ENCODE data around the gene LTA4H. TPM values are rescaled to one million over a fixed set of nuclear protein-coding genes. Genes with fewer than 3 reads are reported as not detected.

Gene LTA4H
- total RNA-seq, 1 donor from 2014 or later, result 67.6 TPM

- H3K9me3 Mint-ChIP-seq (ENCODE audit: unreplicated experiment), result no peaks in the 10 kb centered on the region
- H3K36me3 ChIP-seq (ENCODE audit: insufficient read depth, low read length), result no peaks in the 10 kb centered on the region
- H3K4me3 Mint-ChIP-seq (ENCODE audit: unreplicated experiment), result no peak overlapping the region
- no peak for DNase-seq (ENCODE audit: low read depth)
- H3K4me2 ChIP-seq (ENCODE audit: low read length), result no peak overlapping the region
- H3K27me3 Mint-ChIP-seq (ENCODE audit: low read depth, unreplicated experiment), result peaks cover 6% of the 10 kb centered on the region
- no peaks in the 10 kb centered on the region for H3K79me2 ChIP-seq (ENCODE audit: insufficient read depth, low read length)
- no peak overlapping the region for H3K27ac ChIP-seq (ENCODE audit: low read depth, low read length)
- no peaks in the 10 kb centered on the region for H4K20me1 ChIP-seq (ENCODE audit: insufficient read depth, low read length)
- H3K4me1 Mint-ChIP-seq (ENCODE audit: low read depth, unreplicated experiment), result no peaks in the 10 kb centered on the region
- no peaks in the 10 kb centered on the region for H3K4me1 ChIP-seq (ENCODE audit: insufficient read depth, low read length)
- peaks cover 10% of the 10 kb centered on the region for H3K27me3 ChIP-seq (ENCODE audit: insufficient read depth, low read length)
- H3K9me3 ChIP-seq (ENCODE audit: insufficient read depth, low read depth, low read length), result no peaks in the 10 kb centered on the region
- H3K9ac ChIP-seq (ENCODE audit: low read length), result no peak overlapping the region
- H3K27ac Mint-ChIP-seq (ENCODE audit: unreplicated experiment), result no peak overlapping the region
- FAIRE-seq, result no peak
- no peak overlapping the region for H3K4me3 ChIP-seq (ENCODE audit: insufficient read depth, low read depth, low read length)
- TF ChIP-seq EZH2 (IDR thresholded peaks at IDR 0.05; ENCODE audit: insufficient read depth, low read length) (no peak), CTCF (IDR thresholded peaks at IDR 0.05; ENCODE audit: insufficient read depth, low read depth, low read length) (no peak)
- H3K36me3 Mint-ChIP-seq (ENCODE audit: low read depth, unreplicated experiment), result no peaks in the 10 kb centered on the region
- peak overlapping the region; percentile 24 for H2AFZ ChIP-seq (ENCODE audit: low read depth, low read length)
Measured at GRCh38 chr12:95956557-95957145, 78.7 kb downstream of the LTA4H start.

DNA sequence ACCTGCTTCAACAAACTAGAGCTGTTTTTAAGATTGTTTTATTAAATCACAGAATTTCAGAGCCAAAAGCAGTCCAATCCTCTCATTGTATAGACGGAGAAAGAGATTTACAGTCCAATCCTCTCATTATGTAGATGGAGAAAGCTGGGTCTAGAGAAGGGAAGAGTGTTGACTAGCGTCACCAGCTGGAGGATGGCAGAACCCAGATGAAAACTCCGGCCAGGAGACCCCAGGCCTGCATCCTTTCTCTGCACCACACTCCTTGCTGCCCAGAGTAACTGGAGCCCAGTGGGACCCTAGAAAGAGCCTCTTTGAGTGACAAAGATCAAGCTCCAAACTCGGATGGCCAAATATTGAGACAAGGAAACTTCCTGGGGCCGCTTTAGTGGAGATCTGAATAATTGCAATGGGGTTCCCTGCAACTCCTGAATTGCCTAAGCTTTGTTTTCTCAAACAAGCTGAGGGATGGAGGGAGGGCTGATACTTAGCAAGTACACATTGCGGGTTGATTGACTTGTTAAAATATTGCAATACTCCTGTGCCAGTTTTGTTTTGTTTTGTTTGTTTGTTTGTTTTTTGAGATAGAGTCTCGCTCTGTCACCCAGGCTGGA, 79.7 kb downstream of the LTA4H start:
- no peaks in the 10 kb centered on the region for H3K9me3 Mint-ChIP-seq (ENCODE audit: unreplicated experiment)

More for the DNA sequence above, 79.7 kb downstream of the LTA4H start:
- DNase-seq (ENCODE audit: low read depth) (no peak), FAIRE-seq (no peak)
- no peak overlapping the region for H3K4me3 ChIP-seq (ENCODE audit: insufficient read depth, low read depth, low read length)
- H3K9me3 ChIP-seq (ENCODE audit: insufficient read depth, low read depth, low read length), result no peaks in the 10 kb centered on the region
- no peaks in the 10 kb centered on the region for H3K79me2 ChIP-seq (ENCODE audit: insufficient read depth, low read length)
- peaks cover 8% of the 10 kb centered on the region for H3K27me3 ChIP-seq (ENCODE audit: insufficient read depth, low read length)
- Mint-ChIP-seq H3K27ac (ENCODE audit: unreplicated experiment) (no peak overlapping the region), H3K27me3 (ENCODE audit: low read depth, unreplicated experiment) (peaks cover 4% of the 10 kb centered on the region), H3K4me3 (ENCODE audit: unreplicated experiment) (no peak overlapping the region), H3K4me1 (ENCODE audit: low read depth, unreplicated experiment) (no peaks in the 10 kb centered on the region), H3K36me3 (ENCODE audit: low read depth, unreplicated experiment) (no peaks in the 10 kb centered on the region)
- H3K4me2 ChIP-seq (ENCODE audit: low read length), result no peak overlapping the region
- H3K9ac ChIP-seq (ENCODE audit: low read length), result no peak overlapping the region
- no peaks in the 10 kb centered on the region for H3K36me3 ChIP-seq (ENCODE audit: insufficient read depth, low read length)
- H4K20me1 ChIP-seq (ENCODE audit: insufficient read depth, low read length), result no peaks in the 10 kb centered on the region
- H3K4me1 ChIP-seq (ENCODE audit: insufficient read depth, low read length), result no peaks in the 10 kb centered on the region
- no peak overlapping the region for H2AFZ ChIP-seq (ENCODE audit: low read depth, low read length)
- TF ChIP-seq EZH2 (IDR thresholded peaks at IDR 0.05; ENCODE audit: insufficient read depth, low read length), result no peak
- no peak for TF ChIP-seq CTCF (IDR thresholded peaks at IDR 0.05; ENCODE audit: insufficient read depth, low read depth, low read length)
- no peak overlapping the region for H3K27ac ChIP-seq (ENCODE audit: low read depth, low read length)

All from astrocyte (in vitro differentiated cells and primary cell).